ENCODE results near the gene RARRES2. TPM values are rescaled to one million over a fixed set of nuclear protein-coding genes. Genes with fewer than 3 reads are reported as not detected.

Gene RARRES2
- total and polyA plus RNA-seq, 2 of the 13 experiments (the other 11 are each of a cell fraction or from before 2014, with no cell fraction given): 134 to 172 TPM

DNA sequence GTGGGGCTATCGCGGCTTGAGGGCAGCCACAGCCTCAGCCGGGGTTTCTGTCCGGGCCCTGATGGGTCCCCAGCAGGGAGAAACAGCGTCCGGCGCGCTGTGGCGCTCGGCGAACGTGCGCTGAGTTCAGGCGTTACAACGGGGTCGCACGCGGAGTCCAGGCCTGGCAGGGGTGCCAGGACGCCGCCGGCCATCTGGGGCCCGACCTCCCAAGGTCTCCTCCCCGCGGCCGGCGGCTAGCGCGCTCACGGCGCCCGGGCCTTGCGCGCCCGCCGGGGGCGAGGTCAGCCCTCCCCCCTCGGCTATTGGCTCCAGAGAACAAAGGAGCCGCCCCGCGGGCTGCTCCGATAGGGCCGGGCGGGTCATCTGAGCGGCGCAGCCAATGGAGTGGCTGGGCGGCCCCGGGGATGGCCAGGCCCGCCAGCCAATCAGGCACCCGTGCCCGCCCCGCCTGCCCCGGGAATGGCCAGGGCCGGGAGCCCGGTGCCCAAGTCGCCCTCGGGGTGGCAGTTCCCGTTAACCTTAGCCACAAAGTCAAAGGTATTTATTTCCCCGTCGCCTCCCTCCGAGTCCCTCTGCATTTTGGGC, 37.5 kb upstream of the RARRES2 start, which contains the start of gene ZNF775 (continued):
- TF ChIP-seq, protein P1, sequence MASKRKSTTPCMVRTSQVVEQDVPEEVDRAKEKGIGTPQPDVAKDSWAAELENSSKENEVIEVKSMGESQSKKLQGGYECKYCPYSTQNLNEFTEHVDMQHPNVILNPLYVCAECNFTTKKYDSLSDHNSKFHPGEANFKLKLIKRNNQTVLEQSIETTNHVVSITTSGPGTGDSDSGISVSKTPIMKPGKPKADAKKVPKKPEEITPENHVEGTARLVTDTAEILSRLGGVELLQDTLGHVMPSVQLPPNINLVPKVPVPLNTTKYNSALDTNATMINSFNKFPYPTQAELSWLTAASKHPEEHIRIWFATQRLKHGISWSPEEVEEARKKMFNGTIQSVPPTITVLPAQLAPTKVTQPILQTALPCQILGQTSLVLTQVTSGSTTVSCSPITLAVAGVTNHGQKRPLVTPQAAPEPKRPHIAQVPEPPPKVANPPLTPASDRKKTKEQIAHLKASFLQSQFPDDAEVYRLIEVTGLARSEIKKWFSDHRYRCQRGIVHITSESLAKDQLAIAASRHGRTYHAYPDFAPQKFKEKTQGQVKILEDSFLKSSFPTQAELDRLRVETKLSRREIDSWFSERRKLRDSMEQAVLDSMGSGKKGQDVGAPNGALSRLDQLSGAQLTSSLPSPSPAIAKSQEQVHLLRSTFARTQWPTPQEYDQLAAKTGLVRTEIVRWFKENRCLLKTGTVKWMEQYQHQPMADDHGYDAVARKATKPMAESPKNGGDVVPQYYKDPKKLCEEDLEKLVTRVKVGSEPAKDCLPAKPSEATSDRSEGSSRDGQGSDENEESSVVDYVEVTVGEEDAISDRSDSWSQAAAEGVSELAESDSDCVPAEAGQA (IDR thresholded peaks at IDR 0.05; ENCODE audit: low read depth): no peak
- TF ChIP-seq, protein P1 (CRISPR knock-in tag; IDR thresholded peaks at IDR 0.05; ENCODE audit: borderline replicate concordance): 0 out of 2 replicates have a peak, but pooled peaks have one; percentile 78
- TF ChIP-seq NRL (CRISPR knock-in tag; IDR thresholded peaks at IDR 0.05; ENCODE audit: borderline replicate concordance): no peak
- TF ChIP-seq ZNF549 (CRISPR knock-in tag; IDR thresholded peaks at IDR 0.05): no peak
- no peak for TF ChIP-seq SSRP1 (CRISPR knock-in tag; IDR thresholded peaks at IDR 0.05)
- no peak for TF ChIP-seq GZF1 (CRISPR knock-in tag; IDR thresholded peaks at IDR 0.05)
- TF ChIP-seq, protein P2, sequence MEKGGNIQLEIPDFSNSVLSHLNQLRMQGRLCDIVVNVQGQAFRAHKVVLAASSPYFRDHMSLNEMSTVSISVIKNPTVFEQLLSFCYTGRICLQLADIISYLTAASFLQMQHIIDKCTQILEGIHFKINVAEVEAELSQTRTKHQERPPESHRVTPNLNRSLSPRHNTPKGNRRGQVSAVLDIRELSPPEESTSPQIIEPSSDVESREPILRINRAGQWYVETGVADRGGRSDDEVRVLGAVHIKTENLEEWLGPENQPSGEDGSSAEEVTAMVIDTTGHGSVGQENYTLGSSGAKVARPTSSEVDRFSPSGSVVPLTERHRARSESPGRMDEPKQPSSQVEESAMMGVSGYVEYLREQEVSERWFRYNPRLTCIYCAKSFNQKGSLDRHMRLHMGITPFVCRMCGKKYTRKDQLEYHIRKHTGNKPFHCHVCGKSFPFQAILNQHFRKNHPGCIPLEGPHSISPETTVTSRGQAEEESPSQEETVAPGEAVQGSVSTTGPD (CRISPR knock-in tag; IDR thresholded peaks at IDR 0.05): no peak
- TF ChIP-seq FOXA1 (IDR thresholded peaks at IDR 0.05): no peak
- TF ChIP-seq FOXA1 (CRISPR knock-in tag; IDR thresholded peaks at IDR 0.05): 0 out of 2 replicates have a peak, but pooled peaks have one; percentile 37
- no peak for TF ChIP-seq ELF4 (CRISPR knock-in tag; IDR thresholded peaks at IDR 0.05; ENCODE audit: borderline replicate concordance)

All from HepG2 (cell line).